ENCODE measurements around the gene RAB29.
"Not testable (repeated sequence)": the region's sequence is repeated elsewhere in the genome, so short reads cannot be mapped to it uniquely, and the experiment has no call there.

- TF ChIP-seq, protein P1, sequence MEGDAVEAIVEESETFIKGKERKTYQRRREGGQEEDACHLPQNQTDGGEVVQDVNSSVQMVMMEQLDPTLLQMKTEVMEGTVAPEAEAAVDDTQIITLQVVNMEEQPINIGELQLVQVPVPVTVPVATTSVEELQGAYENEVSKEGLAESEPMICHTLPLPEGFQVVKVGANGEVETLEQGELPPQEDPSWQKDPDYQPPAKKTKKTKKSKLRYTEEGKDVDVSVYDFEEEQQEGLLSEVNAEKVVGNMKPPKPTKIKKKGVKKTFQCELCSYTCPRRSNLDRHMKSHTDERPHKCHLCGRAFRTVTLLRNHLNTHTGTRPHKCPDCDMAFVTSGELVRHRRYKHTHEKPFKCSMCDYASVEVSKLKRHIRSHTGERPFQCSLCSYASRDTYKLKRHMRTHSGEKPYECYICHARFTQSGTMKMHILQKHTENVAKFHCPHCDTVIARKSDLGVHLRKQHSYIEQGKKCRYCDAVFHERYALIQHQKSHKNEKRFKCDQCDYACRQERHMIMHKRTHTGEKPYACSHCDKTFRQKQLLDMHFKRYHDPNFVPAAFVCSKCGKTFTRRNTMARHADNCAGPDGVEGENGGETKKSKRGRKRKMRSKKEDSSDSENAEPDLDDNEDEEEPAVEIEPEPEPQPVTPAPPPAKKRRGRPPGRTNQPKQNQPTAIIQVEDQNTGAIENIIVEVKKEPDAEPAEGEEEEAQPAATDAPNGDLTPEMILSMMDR (IDR thresholded peaks at IDR 0.05): not testable (repeated sequence)
- not testable (repeated sequence) for TF ChIP-seq POLR2A (IDR thresholded peaks at IDR 0.05)
These were observed 48.0 kb upstream of the RAB29 start for GRCh38 chr1:205823260-205823659.

All from Peyer's patch (tissue), 4 donors.